ENCODE data around the gene DDAH1.

The DDAH1 gene

DNA sequence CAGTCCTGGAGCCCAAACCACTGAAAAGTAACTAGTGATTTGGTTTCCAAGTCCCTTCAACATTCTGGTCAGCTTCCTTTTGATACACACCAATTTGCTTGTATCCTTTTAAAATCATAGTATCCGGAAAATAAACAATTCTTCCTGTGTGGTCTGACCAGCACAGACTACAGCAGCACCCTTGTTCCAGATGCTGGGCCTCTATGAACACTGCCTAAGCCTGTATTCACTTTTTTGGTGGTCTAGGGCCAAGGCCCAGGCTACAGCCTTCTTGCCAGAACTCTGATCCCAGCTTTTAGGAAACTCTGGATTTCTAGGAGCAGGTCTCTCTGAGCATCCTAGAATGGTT is 801 bp upstream of the DDAH1 start:
- POLR2A ChIA-PET = interaction anchor here (1.2 to 3.0 kb wide), 4 partner anchors 13 to 147 kb away, joined by 5 to 14 read pairs (median 6); partner anchors contain the start of gene CCN1
- no peak for DNase-seq (ENCODE audit: low read depth, low spot score)
- no peak for TF ChIP-seq CTCF (IDR thresholded peaks at IDR 0.05; ENCODE audit: insufficient read depth, low read length, missing control alignments)
- H3K4me3 ChIP-seq (ENCODE audit: low read depth, low read length) = peak overlapping the region; percentile 66
- CTCF ChIA-PET = interaction anchor here (0.9 to 2.6 kb wide), 5 partner anchors 11 to 227 kb away, joined by 3 to 17 read pairs (median 4); no protein-coding TSS in a partner anchor

GRCh38 chr1:85464497-85465098 is 361 bp downstream of the DDAH1 start:
- H3K4me3 ChIP-seq (ENCODE audit: low read depth, low read length) = peak overlapping the region; percentile 66
- no peak for DNase-seq (ENCODE audit: low read depth, low spot score)
- POLR2A ChIA-PET = interaction anchor here (0.7 to 3.0 kb wide), 8 partner anchors 11 to 148 kb away, joined by 3 to 14 read pairs (median 5); partner anchors contain the start of gene CCN1
- CTCF ChIA-PET = interaction anchor here (1.2 to 2.6 kb wide), 3 partner anchors 12 to 228 kb away, joined by 3 to 17 read pairs (median 4); no protein-coding TSS in a partner anchor
- no peak for TF ChIP-seq CTCF (IDR thresholded peaks at IDR 0.05; ENCODE audit: insufficient read depth, low read length, missing control alignments)

GRCh38 chr1:85463731-85464496 is 1.0 kb downstream of the DDAH1 start:
- no peak for TF ChIP-seq CTCF (IDR thresholded peaks at IDR 0.05; ENCODE audit: insufficient read depth, low read length, missing control alignments)
- POLR2A ChIA-PET = interaction anchor here (0.6 to 3.0 kb wide), 6 partner anchors 32 to 149 kb away, joined by 3 to 14 read pairs (median 5); partner anchors contain the start of gene CCN1
- CTCF ChIA-PET = interaction anchor here (1.4 to 3.4 kb wide), 2 partner anchors 11 to 155 kb away, joined by 3 to 30 read pairs; no protein-coding TSS in a partner anchor
- H3K4me3 ChIP-seq (ENCODE audit: low read depth, low read length) = peak overlapping the region; percentile 66
- DNase-seq (ENCODE audit: low read depth, low spot score) = no peak

- CTCF ChIA-PET = interaction anchor here (0.9 to 3.4 kb wide), 3 partner anchors 10 to 154 kb away, joined by 3 to 30 read pairs (median 3); no protein-coding TSS in a partner anchor
- no peak overlapping the region for H3K4me3 ChIP-seq (ENCODE audit: low read depth, low read length)
- DNase-seq (ENCODE audit: low read depth, low spot score) = no peak
- POLR2A ChIA-PET = interaction anchor here (0.6 to 3.0 kb wide), 2 partner anchors 102 to 118 kb away, joined by 3 to 14 read pairs; partner anchors contain the start of gene CCN1
- no peak for TF ChIP-seq CTCF (IDR thresholded peaks at IDR 0.05; ENCODE audit: insufficient read depth, low read length, missing control alignments)
Measured at GRCh38 chr1:85462931-85463649, 1.9 kb downstream of the DDAH1 start.

GRCh38 chr1:85461216-85461918 is 3.6 kb downstream of the DDAH1 start:
- no peak overlapping the region for H3K4me3 ChIP-seq (ENCODE audit: low read depth, low read length)
- POLR2A ChIA-PET = no interaction called here

More at GRCh38 chr1:85461216-85461918, 3.6 kb downstream of the DDAH1 start:
- no peak for DNase-seq (ENCODE audit: low read depth, low spot score)
- CTCF ChIA-PET = interaction anchor here (3.4 kb wide), 1 partner anchor 152 kb away, joined by 30 read pairs; no protein-coding TSS in a partner anchor
- TF ChIP-seq CTCF (IDR thresholded peaks at IDR 0.05; ENCODE audit: insufficient read depth, low read length, missing control alignments) = no peak
